ENCODE data around the gene LMNB1.
A peak's percentile ranks its signal among the peaks of the same experiment; 100 is the strongest.
"Not testable (repeated sequence)": the region's sequence is repeated elsewhere in the genome, so short reads cannot be mapped to it uniquely, and the experiment has no call there.

Gene LMNB1, protein sequence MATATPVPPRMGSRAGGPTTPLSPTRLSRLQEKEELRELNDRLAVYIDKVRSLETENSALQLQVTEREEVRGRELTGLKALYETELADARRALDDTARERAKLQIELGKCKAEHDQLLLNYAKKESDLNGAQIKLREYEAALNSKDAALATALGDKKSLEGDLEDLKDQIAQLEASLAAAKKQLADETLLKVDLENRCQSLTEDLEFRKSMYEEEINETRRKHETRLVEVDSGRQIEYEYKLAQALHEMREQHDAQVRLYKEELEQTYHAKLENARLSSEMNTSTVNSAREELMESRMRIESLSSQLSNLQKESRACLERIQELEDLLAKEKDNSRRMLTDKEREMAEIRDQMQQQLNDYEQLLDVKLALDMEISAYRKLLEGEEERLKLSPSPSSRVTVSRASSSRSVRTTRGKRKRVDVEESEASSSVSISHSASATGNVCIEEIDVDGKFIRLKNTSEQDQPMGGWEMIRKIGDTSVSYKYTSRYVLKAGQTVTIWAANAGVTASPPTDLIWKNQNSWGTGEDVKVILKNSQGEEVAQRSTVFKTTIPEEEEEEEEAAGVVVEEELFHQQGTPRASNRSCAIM

DNA sequence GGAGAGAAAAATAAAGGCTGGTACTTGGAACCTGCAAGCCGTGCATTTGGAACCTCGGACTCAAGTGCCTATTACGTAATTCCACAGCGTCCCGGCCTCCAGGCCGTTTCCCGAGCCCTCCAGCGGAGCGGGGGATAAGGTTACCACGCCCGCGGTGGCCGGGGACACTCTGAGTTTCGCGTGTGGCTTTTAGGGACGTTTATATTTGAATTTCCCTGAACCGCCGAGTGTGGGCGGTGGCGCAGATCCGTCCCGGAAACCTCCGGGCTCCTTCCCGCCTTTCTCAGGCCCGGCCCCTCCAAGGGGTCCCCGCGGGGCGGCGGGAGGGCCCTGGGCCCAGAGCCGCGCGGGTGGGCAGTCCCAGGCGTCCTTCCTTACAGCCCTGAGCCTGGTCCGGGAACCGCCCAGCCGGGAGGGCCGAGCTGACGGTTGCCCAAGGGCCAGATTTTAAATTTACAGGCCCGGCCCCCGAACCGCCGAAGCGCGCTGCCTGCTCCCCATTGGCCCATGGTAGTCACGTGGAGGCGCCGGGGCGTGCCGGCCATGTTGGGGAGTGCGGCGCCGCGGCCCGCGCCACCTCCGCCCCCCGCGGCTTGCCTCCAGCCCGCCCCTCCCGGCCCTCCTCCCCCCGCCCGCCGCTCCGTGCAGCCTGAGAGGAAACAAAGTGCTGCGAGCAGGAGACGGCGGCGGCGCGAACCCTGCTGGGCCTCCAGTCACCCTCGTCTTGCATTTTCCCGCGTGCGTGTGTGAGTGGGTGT lies at the start of gene LMNB1:
Gene LMNB1 (plus strand): TSS at position 638 of the 758 bp plus-strand sequence. CDS start 373 bp downstream, outside the sequence.
- peak; percentile 94 for DNase-seq

DNA sequence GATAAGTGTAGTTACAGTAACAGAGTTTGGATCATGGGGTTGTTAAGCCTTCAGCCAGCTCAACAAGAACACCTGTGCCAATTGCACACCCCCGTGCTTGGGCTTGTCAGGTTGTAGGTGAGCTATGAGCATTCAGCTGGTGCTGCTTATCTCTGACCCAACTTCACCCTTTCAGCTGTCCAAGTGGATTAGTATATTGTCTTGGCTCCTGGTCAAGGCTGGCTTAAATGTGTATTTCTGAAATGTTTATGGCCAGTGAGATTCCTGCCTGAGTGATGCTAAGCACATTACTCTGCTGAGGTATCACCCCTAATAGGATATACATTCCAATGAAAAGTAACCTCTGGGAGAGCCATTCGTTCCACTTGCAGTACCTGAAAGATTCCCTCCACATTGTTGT lies 44.2 kb upstream of the LMNB1 start:
- DNase-seq, result no peak

DNA sequence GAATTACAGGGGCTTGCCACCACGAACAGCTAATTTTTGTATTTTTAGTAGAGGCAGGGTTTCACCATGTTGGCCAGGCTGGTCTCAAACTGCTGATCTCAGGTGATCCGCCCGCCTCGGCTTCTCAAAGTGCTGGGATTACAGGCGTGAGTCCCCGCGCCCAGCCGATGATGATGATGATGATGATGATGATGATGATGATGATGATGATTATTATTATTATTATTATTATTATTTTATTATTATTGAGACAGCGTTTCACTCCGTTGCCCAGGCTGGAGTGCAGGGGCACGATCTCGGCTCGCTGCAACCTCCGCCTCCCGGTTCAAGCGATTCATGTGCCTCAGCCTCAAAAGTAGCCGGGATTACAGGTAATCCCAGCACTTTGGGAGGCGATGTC lies 42.4 kb upstream of the LMNB1 start:
- not testable (repeated sequence) for DNase-seq

DNA sequence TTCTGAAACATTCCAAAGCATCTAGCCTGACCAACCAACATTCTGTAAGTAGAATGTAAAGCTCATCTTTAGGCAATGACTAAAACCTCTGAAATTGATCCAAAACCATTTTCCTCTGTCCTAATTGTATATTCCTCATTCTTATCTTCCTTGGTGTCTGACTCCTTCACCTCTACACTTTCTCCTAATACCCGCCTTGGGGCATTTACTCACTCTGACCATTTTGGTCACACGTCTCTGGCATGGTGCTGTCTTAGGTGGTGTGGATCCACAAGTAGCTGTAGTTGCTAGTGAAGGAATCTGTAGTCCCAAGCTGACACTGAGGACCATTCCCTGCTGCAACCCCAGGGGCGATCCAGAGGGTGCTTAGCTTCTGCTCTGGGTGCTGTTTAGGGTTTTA lies 40.8 kb upstream of the LMNB1 start:
- DNase-seq, result no peak

DNA sequence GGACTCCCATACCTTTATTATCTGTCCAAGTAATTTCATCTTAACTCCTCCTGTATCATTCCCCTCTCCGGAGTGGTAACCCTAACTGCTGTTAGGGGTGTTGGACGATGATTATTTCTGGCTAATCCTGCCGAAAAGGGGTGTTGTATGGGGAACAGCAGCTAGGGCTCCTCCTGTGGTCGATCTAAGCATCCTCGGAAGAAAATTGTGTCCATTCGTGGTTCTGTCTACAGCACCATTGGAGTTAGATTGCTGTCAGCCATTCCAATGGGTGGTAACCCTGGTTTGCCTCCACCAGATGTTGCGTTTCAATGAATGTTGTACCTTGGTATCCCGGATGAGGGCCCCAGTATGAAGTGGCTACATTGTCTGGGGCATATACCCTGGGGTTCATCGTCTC lies 35.6 kb upstream of the LMNB1 start:
- no peak for DNase-seq

DNA sequence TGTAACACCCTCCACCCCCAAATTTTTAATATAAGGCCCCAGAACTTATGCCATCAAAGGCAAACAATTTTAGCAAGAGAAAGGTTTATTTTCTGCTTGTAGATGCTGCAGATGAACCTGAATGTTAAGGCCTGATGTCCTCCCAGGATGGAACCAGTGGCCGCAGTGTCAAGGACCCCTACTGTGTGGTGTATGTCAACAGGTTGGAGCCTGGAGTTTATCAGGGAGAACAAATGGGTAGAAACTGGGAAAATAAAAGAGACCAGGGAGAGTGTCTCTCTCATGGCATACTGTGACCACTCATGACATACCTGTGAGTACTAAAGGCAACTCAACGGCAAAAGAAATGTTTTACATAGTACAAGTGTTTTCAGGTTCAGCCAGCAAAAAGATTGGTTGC lies 34.5 kb upstream of the LMNB1 start:
- no peak for DNase-seq

DNA sequence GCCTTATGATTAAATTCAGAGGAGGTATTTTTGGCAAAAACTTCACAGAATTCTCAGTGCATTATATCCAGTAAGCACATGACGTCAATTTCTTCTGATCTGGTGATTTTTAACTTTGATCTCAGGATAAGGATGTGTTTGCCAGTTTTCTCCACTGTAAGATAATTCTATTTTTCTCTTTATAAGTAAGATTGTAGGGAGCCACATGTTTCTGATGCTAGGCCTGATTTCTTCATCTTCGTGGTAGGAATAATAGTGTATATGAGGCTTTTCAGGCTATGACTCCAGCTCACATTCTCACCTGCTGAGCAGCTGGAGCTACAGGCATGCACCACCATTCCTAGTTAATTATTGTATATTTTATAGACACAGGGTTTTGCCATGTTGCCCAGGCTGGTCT lies 32.1 kb upstream of the LMNB1 start:
- DNase-seq, result no peak

DNA sequence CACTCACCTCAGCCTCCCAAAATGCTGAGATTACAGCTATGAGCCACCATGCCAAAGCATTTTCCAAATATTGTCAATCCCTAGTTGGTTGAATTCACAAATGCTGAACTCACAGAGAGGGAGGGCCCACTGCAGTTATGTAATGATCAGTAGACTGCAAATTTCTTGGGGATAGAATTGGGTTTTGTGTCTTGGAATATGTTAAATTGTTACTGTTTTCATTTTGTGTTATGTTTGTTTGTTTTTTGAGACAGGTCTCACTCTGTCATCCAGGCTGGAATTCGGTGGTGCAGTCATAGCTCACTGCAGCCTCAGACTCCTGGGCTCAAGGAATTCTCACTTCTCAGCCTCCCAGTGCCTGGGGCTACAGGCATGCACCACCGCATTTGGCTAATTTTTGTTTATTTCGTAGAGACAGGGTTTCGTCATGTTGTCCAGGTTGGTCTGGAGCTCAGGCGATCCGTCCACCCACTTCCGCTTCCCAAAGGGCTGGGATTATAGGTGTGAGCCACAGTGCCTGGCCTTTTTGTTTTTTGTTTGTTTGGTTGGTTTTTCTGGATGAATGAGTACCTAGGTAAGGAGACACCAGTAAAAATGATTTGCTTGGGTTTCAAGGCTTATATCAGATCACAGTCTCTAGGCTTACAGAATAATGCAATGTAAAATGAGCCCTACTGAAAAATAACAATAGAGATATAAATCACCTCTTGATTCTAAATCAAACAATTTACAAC lies 31.5 kb upstream of the LMNB1 start:
- DNase-seq, result no peak

DNA sequence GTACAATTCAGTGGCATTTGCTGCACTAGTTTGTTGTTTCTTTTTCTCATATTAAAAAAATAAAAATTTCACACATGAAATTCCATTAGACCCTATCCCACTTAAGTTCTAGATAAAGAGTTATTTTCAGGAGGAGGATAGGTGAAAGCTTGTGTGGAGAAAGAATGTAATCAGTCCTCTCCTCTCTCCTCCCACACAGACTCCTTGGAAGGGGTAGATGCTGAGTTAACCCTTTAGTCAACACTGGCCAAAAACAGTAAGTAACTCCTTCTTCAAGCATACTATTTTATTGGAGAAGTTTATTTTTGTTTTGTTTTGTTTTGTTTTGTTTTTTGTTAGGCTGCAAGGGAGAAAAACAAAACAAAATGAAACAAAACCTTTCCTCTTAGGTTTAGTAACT lies 30.6 kb upstream of the LMNB1 start:
- DNase-seq, result no peak

DNA sequence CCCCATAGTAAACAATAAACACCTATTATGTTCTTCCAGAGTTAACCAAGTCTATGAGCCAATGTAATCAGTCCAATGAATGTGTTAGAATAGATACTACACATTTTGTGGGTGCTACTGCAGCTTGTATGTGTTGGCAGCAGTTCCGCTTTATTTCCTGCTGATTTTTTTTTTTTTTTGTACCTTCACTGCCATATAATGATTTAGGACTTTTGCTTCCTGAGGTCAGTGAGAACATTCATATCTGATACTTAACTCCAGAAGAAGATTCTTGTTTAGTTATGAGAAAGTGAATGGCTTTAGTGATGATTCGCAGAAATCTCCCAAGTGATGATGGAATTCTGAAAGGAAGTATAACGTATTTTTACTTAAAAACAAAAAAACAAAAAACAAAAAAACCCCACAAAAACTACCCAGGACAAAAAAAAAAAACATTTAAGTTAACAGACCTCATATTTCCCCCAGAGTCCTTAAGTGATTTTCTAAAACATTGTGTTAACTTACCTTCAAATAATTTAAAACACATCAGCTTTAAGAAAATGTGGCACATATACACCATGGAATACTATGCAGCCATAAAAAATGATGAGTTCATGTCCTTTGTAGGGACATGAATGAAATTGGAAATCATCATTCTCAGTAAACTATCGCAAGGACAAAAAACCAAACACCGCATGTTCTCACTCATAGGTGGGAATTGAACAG lies 24.7 kb upstream of the LMNB1 start:
- no peak for DNase-seq

DNA sequence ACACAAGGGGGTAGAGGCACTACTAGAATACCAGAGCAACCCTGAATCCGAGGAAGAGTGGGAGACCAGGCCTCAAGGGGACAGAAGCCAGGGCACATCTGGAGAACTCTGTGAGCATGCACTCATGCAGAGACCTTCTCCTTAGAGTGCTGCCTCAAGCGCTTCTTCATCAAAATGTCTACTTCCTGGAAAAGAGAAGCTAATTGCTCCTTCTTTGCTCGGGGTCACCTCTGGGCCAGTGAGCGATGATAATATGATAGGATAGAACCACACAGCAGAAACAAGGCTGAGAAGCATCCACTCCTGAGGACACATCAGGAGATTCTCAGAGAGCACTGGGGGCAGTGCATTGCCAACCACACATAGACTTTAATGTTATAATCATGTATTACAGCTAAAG lies 23.7 kb upstream of the LMNB1 start:
- DNase-seq, result no peak

DNA sequence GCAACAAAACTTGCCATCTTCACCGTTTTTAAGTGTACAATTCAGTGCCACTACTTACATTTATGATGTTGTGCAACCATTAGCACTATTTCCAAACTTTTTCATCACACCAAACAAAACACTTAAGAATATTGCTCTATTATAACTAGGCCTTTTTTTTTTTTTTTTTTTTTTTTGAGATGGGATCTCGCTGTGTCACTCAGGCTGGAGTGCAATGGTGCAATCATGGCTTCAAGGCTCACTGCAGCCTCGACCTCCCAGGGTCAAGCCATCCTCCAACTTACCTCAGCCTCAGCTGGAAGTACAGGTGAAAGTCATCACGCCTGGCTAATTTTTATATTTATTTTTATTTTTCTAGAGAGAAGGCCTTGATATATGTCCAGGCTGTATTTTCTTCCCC lies 22.3 kb upstream of the LMNB1 start:
- no peak for DNase-seq

DNA sequence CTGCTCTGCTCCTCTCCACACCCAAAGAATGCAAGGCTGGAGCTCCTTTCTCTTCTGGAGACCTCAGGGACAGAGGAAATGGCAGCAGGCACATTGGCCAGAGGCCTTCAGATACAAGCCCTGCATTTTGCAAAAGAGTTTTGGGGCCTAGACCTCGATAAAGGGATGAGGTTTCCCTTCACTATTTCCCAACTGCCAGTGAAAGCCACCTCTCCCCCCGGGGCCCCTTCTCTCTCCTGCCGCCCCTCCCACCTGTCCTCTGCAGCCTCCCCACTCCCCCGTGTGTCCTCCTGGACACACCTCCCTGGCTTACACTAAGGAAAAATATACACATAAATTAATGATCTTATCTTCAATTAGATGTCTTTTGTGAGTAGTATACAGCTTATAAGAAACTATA lies 21.3 kb upstream of the LMNB1 start:
- no peak for DNase-seq

DNA sequence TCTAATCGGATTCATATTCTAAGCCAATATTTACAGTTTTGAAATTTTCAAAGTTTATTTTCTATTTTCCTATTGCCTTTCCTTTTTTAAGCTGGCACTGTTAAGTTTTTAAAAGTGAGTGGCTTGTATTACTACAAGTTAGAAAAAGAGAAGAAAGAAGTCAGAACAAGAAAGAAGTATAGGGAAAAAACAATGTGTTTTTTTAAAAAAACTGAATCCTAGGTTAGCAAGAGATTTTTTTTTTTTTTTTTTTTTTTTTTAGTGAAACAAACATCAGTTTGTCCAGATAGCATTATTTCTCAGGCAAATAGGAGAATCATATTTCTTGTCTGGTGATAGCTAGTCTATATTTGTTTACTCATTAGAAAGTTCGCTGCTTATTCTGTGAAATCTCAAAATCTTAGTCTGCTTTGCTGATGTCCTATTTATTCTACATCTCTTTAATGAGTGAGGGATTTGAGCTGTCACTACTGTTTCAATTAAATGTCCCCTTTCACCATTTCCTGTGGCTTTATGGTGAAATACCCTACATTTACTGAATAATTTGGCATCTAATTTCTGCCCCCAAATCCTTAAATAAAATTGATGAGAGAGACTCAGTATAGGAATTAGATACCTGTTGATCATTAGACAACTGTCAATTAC lies 19.1 kb upstream of the LMNB1 start:
- DNase-seq, result no peak

DNA sequence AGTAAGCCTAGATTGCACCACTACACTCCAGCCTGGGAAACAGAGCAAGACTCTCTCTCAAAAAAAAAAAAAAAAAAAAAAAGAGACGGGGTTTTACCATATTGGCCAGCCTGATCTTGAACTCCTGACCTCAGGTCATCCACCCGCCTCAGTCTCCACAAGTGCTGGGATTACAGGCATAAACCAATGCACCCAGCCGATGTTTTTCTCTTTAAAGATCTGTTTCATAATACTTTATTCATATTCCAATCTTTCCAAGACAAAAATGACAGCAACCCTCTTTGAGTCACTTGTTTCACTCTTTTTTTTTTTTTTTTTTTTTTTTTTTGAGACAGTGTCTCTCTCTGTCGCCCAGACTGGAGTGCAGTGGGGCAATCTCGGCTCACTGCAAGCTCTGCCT lies 13.6 kb upstream of the LMNB1 start:
- DNase-seq, result no peak

DNA sequence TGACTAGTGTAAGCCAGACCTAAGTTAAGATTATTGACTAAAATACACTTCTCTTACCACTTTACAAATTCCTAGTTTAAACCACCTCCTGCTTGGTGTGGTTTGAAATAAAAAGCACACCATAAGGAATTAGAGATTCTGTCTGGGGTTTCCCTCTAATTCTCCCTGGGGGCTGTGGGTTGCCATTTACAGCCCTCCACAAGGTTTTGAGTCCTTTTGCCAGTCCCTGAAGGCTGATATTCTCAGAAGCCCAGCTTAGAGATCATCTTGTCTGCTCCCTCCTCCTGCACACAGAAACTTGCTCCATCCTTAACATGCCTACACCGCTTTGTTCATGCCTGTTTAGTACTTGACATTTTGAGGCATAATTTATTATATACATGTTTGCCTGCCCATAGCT lies 7.2 kb upstream of the LMNB1 start:
- no peak for DNase-seq

DNA sequence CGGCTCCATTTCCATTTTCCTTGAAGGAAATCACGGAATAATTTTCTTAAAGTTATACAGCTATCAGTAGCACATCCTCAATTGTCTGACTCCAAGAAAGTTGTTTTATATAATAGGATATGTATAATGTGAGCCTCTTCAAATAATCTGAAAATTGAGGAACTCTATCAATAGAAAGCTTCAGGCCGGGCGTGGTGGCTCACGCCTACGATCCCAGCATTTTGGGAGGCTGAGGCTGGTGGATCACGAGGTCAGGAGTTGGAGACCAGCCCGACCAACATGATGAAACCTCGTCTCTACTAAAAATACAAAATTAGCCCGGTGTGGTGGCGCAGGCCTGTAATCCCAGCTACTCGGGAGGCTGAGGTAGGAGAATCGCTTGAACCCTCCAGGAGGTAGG lies 3.4 kb upstream of the LMNB1 start:
- DNase-seq, result not testable (repeated sequence)

DNA sequence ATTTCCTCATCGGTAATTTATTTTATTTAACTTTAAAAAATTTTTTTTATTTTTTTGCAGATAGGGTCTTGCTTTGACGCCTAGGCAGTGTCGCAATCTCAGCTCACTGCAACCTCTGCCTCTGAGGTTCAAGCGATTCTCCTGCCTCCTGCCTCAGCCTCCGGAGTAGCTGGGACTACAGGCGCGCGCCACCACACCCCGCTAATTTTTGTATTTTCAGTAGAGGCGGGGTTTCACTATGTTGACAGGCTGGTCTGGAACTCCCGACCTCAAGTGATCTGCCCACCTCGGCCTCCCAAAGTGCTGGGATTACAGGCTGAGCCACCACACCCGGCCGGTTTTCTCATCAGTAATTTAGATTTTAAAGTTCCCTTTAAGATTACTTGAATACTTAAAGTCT lies 2.3 kb upstream of the LMNB1 start:
- not testable (repeated sequence) for DNase-seq

DNA sequence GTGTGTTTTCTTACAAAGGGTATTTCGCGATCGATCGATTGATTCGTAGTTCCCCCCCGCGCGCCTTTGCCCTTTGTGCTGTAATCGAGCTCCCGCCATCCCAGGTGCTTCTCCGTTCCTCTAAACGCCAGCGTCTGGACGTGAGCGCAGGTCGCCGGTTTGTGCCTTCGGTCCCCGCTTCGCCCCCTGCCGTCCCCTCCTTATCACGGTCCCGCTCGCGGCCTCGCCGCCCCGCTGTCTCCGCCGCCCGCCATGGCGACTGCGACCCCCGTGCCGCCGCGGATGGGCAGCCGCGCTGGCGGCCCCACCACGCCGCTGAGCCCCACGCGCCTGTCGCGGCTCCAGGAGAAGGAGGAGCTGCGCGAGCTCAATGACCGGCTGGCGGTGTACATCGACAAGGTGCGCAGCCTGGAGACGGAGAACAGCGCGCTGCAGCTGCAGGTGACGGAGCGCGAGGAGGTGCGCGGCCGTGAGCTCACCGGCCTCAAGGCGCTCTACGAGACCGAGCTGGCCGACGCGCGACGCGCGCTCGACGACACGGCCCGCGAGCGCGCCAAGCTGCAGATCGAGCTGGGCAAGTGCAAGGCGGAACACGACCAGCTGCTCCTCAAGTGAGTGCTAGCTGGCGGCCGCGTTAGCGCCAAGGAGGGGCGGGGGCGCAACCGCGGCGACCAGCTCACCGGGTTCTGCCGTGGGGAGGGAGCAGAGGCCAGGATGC lies 480 bp downstream of the LMNB1 start:
- DNase-seq, result peak; percentile 63

DNA sequence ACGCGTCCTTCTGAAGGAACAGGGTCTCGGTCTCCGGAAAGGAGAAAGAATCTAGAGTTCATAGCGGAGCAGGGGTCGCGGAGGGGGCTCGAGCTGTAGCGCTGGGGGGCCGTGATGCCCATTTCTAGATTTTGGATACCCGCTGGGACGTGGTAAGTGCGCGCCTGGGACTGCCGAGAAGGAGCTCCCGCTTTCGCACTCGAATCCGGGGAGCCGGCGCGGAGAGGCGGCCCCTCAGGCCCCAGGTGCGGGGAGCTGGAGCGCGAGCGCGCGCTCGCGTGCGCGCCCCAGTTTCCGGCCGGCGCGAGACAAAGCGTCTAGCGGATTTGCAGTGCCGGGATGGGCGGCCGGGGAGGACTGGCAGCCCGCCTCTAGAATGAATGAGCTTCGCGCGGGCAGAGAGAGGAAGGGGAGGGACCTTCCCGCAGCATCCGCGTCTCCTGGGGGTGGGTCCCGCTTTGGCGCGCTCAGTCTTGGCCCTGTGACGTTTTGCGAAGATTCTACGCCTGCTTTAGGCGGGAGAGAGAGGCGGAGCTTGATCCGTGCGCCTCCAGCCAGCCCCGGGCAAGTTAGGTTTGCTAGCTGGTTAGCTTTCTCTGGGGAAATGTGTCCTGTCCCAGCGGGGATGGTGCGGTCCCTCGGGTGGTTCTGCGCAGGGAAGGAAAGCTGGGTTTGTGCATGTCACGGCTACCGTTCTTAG lies 1.2 kb downstream of the LMNB1 start:
- DNase-seq, result peak; percentile 95
